Activated CD8-positive, alpha-beta memory T cell treated with anti-CD3 and anti-CD28 coated beads for 36 hours (primary cell): Measurements from ENCODE around the gene SLX9. TPM values are rescaled to one million over a fixed set of nuclear protein-coding genes. Genes with fewer than 3 reads are reported as not detected.
"Not testable (repeated sequence)": the region's sequence is repeated elsewhere in the genome, so short reads cannot be mapped to it uniquely, and the experiment has no call there.

Source experiments
- CTCF ChIA-PET: fragments of 350-600 bp; sonication (Branson Sonifier 250); formaldehyde crosslinking; loops from one replicate; lab custom pipeline; 2021; ENCODE audit warnings: antibody characterized with exemption; lab: Charles Lee
- POLR2A ChIA-PET: fragments of 350-600 bp; sonication (Branson Sonifier 250); formaldehyde crosslinking; loops from one replicate; lab custom pipeline; 2021; ENCODE audit warnings: antibody characterized with exemption; lab: Charles Lee
- total RNA-seq, 2 experiments: library from RNA; stranded (reverse); gene quantifications; one replicate each; pipeline ENCODE4 v1.2.3, GENCODE V29; 2021

SLX9 gene
- total RNA-seq, 2 experiments from 2014 or later = 77.1 to 83.3 TPM

DNA sequence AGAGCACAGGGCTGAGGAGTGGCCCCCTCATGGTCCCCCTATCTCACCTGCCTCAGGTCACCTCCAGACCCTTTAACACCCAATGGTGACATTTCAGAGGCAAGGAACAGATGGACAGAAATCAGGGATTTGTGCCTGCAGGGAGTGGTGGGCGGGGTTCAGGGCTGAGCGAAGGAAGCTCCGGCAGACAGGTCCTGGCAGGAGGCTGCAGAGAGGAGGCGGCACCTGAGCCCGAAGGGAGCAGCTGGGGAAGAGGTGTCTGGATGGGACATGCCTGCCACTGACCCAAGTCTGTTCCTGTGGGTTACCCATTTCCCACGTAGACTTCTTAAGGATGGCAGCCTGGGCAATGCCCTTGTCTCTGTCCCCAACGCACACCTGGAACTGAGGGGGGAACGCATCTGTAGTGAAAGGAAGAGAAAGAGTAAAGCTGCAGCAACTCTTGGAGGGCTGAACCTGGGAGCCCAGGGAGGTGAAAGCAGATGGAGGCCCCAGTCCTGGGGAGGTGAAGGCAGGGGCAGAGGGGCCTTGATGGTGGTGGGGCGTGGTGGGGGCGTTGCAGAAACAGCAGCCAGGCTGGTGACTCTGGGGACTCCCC is 72.9 kb downstream of the SLX9 start:
- POLR2A ChIA-PET = no interaction called here
- CTCF ChIA-PET = no interaction called here

DNA sequence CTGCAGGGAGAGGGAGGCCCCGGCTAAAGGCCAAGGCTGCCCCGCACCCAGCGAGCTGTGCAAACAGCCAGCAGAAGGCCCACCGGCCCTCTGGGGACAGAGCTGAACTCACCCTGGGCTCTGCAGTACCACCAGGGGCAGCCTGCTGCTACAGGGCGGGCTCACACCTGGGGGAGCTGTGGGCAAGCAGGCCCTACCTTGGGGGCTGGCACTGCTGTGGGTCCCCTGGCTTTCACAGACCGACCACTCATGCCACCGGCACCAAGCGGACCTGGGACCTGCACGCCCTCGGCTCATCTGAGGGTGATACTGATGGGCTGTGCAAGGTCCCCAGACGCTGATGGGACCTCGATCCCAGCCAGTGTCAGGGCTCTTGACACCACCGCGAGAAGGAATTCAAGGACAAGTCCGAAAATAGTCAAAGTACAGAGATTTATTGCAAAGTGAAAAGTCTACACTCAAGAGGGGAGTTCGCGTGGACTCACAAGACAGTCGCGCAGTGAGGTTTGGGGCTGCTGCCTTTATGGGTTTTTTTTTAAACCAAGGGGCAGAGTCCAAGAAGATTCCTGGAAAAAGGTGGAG is 73.5 kb downstream of the SLX9 start:
- ChIA-PET CTCF (no interaction called here), POLR2A (no interaction called here)

DNA sequence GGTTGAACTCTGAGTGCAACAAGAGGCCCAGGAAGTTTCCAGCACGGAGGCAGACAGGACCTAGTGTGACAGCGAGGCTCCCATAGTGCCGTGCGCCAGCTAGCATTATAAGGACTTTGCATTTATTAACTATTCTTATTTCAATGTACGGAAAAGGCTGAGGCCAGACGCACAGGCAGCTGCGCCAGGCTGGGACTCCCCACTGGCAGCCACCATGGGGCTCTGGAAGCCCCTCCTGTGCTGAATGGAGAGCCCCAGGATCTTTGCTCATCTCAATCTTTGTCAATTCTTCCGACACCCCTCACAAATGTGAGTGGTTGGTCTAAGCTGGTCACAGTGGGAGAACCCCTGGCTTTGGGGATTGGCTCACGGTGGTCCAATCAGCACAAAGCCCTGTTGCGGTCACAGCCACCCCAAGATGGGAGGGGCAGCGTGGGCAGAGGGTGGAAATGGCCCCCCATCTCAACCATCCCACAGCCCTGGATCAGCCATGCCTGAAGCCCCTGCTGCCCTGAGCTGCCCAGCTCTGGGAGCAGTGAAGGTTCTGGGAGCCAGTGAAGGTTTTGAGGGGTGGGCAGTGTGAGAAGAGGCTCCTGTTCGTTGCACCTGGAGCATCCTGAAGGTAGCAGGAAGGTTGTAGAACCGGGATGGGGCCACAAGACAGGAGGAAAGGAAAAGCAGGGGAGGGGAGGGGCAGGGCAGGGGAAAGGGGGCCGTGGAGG is 75.1 kb downstream of the SLX9 start:
- ChIA-PET POLR2A (no interaction called here), CTCF (interaction anchor here (1.6 kb wide), 1 partner anchor 123 kb away, joined by 4 read pairs; no protein-coding TSS in a partner anchor)

DNA sequence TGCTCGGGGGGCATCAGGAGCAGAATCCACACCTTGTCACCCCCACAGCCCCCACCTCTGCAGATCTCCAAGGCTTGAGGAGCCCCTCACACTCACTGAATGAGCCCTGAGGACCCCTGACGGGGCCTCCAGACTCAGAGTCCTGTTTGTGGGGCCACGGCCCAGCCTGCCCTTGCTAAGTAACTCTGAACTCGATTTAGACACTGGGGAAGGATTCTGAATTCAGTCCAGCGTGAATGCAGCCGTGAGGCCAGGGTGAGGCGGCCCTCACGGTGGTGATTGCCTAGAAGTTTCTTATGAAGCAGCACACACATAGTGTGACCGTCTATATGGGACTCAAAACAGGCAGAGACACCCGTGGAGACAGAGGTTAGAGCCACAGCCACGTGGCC is 75.6 kb downstream of the SLX9 start:
- ChIA-PET CTCF (interaction anchor here (1.6 kb wide), 1 partner anchor 123 kb away, joined by 4 read pairs; no protein-coding TSS in a partner anchor), POLR2A (no interaction called here)

DNA sequence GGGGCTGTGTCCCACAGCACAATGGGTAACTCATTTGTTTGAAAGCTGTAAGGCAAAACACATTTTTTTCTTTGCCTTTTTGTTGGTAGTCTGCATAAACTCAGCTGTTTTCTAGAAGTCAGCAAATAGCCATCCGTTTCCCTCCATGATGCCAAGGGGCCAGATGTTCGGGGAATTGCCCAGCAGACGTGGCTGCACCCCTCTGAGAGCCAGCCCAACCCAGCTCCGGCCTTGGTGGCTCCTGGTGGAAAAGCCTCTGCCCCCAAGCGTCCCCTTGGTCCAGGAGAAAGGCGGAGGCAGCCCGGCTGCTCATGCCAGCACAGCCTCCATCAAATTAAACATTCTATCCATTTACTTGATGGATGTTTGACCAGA is 76.2 kb downstream of the SLX9 start:
- POLR2A ChIA-PET = no interaction called here
- CTCF ChIA-PET = no interaction called here

DNA sequence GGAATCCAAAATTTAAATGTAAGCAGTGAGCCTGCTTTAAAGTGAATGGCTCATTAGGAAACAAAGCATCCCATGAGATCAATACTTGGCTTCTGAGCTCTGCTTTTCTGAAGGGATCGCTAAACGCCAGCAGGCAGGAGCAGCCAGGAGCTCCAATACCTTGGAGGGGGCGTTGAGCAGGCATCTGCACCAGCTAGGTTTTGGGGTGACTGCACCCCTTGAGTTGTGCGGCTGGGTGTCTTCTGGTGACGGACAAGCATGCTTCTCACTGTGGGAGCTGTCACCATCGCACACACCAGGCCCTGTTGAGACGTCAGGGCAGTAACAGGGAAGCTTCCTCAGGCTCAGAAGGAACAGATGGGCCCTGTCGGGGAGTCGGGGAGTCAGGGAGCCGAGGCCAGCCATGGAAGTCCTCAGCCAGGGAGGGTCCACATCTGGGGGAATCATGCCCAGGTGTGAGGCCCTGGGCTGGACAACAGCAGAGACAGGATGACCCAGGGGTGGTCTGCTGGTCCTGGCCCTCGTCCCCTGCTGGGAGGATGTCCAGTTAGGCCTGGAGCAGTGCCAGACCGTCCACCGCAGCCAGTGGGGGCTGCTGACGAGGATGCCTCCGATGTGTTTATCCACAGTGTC is 76.7 kb downstream of the SLX9 start:
- CTCF ChIA-PET = no interaction called here

DNA sequence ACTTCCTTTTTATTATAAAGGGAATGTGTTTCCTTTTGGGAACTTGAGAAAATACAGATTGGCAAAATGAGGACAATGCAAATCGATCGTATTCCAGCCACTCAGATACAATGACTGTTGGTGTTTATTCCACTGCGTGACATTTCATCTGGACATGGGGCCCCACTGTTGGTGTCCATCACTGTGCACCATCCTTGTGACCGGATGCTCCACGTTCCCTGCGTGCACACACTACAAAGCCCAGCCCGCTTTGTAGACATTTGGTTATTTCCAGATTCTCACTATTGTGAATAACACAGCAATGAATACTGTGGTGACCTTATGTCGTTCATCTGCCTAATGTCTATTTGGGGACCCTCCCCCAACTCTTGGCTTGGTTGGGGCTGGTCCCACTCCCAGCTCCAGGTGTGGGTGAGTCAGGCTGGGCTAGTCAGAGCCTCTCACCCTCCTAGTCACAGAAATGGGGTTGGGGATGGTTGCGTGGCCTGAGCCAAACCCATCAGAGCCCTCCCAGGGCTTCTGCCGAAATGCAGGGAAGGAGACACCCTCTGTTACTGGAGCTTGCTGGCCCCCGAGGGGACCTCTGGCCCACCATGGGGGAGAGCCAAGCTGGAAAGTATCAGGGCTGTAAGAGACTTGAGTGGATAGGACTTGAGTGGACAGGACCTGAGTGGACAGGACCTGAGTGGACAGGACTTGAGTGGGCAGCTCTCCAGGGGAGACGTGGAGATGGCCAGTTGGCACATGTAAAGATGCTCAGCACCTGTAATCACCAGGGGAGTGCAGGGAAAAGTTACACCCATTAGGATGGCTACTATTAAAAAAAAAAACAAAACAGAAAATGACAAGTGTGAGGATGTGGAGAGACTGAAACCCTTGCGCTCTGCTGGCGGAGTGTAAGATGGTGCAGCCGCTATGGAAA is 77.5 kb downstream of the SLX9 start:
- CTCF ChIA-PET = no interaction called here
- POLR2A ChIA-PET = no interaction called here

More for the DNA sequence above, 76.7 kb downstream of the SLX9 start:
- POLR2A ChIA-PET = no interaction called here

DNA sequence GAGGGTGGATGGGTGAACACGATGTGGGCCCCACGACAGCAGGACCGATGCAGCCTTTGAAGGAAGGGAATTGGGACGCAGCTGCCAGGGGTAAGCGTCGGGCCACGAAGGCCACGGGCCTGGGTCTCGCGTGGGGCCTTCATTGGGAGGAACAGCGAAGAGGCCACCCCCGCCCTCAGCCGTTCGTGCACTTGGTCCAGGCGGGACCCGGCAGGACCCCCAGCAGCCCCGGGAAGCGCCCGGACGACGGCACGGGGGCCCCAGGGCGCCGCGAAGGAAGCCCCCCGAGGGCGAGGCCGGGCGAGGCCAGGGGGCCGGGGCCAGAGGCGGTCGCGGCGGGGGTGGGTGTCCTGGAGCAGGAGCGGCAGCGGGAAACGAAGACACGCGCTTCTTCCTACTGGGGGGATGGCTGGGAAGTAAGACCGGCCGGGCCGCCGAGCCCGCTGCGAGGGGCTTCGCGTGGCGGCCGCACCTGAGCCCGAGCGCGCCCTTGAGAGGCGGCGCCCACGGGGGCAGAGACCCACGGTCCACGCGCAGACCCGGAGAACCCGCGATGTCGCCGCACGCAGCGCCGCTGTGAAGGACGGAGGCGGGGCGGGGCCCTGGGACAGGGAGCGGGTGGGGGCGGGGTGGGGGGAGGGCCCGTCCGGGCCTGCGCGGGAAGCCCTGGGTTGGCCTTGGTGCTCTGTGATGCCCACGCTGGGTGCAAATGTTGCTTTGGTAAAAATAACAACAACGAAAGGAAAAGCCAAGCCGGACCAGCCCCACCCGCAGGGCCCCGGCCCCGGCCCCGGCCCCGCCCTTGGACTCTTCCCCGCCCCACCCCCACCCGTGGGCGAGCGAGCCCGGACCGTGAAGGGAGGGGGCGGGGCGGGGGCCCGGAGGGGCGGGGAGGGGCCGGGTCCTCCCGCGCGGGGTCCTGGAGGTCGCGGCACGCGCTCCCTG is 78.6 kb downstream of the SLX9 start:
- ChIA-PET POLR2A (no interaction called here), CTCF (no interaction called here)

DNA sequence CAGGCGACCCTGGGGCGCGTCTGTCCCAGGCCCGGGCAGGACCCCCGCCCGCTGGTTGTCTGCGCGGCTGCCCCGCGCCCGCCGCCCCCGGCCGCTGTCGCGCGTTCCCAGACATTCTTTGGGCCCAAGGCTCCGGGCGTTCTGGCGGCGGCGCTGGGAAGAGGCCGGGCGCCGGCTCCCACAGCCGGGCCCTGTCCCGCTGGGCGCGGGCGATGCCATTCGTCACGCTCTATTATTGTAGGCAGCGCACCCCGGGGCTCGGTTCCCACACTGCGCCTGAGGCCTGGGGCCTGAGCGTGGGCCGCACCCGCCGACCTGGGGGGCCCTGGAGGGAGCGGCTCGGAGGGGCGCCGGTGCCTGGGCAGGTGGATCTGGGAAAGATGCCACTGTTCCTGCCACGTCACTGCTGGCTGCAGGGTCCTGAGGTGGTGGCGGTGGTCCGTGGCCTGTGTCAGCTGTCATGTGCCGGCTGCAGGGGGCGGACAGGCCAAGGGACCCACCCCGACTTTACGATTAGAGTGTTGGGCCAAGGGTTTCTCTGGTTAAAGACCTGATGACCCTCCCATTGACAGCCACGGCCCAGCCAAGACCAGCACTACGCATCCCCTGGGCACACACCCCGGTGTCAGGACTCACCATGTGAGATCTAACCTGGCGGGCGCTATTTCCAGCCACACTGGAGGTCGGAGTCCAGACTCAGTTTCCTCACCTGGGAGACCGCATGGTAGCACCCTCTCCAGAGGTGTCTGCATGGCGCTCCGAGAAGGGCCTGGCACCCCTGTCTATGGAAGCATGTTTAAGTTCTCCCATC is 79.5 kb downstream of the SLX9 start:
- ChIA-PET POLR2A (no interaction called here), CTCF (no interaction called here)

DNA sequence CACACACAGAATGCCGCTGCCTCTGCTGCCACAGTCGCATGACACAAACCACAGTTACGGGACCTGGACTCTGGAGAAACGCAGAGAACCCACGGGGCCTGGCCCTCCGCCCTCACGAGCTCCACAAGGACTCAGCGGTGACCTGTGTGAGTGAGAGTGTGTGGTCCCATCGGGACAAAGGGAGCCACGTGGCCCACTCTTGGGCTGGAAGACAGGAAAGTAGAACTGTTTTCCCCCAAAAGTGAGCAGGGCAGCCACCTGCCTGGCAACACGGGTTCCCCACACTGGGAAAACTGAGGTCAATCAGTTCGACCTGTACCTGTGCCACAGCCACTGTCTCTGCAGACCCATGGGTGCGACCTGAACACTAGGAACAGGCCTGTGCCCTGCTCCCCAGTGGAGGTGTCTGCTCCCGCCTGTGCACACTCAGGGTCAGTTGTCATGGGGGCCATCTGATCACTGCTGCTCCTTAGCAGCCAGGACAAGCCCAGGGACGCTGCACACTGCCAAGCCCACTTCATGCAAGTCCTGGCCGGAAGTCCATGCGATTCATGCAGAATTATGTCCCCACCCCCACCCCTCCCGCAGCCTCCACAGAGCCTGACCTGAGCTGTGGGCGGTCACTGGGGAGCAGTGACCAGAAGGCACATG is 80.2 kb downstream of the SLX9 start:
- POLR2A ChIA-PET = no interaction called here
- CTCF ChIA-PET = no interaction called here

DNA sequence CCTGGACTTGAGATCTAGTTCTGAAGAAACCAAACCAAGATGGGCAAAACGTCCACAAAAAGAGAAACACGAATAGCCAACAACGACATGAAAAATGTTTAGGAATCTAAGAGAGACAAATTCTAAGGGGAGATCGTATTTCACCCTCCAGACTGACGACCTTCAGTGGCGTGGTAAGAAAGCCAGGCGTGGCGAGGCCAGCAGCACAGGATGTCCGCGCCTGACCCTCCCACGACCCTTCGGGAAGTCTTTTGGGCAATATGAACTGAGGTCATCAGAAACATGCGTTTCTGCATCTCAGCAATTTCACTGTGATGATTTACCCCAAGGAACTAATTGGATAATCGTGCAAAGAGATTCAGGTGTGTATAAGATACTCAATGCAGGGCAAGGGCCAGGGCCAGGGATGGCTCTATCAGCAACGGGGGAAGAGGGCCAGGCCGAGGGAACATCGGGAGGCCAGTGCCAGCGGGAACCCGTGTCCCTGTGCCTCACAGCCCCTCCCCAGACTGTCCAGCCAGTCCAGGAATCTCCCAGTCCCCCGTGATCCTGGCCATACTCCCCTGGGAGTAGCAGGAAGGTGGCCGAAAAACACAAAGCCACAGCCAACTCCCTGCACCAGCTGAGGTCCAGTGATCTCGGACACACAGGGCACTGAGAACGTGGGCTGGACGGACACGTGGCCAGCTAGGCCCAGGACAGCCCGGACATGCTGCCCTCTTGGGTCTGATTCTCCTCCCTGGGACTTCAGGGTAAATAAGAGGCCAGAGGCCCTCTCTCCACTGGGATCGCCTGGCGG is 81.0 kb downstream of the SLX9 start:
- CTCF ChIA-PET = no interaction called here

DNA sequence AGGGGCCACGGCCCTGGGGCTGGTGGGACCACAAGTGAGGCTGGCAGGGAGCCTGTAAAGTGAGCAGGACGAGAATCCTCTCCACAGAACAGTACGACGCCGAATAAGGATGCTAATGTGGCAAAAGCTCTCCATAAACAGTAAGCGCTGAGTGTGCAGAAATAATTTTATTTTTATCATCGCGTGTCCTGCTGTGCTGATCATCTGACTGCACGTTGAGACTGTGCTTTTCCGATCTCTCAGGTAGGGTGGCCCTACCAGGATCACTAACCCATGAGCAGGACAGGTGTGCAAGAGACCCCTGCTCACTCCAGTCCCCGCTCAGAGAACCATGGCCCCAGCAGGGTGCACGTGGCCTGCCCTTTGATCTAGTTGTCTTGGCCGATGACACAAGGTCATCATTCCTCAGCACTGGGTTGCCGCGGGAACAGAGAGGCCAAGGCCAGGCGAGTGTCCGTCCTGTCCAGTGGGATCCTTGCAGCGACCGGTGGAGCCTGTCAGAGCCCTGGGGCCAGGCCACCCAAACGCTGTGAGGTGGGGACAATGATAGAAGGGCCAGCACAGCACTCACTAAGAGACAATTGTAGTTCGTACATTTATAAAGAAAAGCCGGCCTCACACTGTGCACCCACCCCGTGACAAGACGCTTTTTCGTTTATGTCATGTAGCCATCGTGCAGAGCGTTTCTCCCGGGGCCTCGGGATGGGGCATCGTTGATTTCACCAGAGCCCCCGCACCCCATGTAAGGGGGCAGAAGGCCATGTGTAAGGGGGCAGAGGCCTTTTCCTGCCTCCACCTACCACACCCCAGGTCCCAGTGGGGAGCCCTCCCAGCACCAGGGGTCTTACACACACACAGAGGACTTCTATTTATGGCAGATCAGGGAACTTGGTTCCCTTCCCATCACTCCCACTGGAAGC is 81.9 kb downstream of the SLX9 start:
- POLR2A ChIA-PET = no interaction called here
- CTCF ChIA-PET = no interaction called here

More for the DNA sequence above, 81.0 kb downstream of the SLX9 start:
- POLR2A ChIA-PET = no interaction called here

DNA sequence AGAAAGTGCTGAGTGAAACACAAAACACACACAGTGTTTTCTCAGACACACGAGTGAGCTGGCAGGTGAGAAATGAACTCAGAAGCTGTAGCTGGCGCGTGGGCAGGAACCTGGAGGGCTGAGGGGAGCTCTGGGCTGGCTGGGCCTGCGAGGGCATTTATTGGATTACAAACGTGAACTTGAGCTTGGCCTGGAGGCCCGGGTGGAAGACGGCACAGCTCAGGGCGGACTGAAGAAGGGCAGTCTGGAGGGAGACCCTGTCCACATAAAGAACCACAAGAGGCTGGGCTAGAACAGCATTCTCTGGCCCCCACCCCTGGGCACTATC is 82.5 kb downstream of the SLX9 start:
- CTCF ChIA-PET = no interaction called here
- POLR2A ChIA-PET = no interaction called here

DNA sequence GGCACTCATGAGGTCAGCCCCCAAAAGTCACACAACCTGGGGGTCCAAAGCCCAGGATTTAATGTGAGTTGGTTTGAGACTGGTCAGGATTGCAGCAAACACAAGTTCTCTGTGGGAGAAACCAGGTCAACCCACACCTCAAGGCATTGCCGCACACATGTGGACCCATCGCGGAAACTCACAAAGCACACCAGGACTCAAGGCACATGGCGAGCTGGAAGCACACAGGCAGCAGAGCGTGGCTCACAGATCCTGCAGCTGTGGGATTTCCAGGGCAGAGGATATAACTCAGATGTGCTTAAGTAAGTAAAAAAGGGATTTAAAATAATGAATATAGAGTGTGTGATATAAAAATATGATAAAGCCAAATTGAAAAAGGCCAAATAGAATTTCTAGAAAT is 82.9 kb downstream of the SLX9 start:
- ChIA-PET CTCF (no interaction called here), POLR2A (no interaction called here)

DNA sequence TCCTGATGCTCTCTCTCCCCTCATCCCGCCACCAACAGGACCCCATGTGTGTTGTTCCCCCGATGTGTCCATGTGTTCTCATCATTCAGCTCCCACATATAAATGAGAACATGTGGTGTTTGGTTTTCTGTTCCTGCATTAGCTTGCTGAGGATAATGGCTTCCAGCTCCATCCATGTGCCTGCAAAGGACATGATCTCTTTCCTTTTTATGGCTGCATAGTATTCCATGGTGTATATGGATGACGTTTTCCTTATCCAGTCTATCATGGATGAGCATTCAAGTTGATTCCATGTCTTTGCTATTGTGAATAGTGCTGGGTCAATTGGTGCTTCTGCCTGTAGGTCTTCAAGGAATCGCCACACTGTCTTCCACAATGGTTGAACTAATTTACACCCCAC is 84.7 kb downstream of the SLX9 start:
- CTCF ChIA-PET, POLR2A ChIA-PET: not testable (repeated sequence)
